HepG2 (cell line): ENCODE data around the gene CCER1. TPM values are rescaled to one million over a fixed set of nuclear protein-coding genes. Genes with fewer than 3 reads are reported as not detected.

Experiments
- ATAC-seq: fragments of 200-7000 bp; cut with Tn5 transposase; 3 replicates; pipeline ENCODE4 v1.9.1; 2020; ENCODE audit warnings: mild to moderate bottlenecking, moderate library complexity
- BruUV-seq: library from RNA; stranded (reverse); fragments of 400-500 nt; replicated peaks from 2 replicates; lab custom pipeline; 2021; lab: Mats Ljungman, UMichigan
- CTCF ChIA-PET: fragments of 300-600 bp; formaldehyde crosslinking; extraction: SDS; loops from one replicate; lab custom pipeline; 2021; ENCODE audit warnings: low total read pairs, inconsistent platforms, low intra/inter-chr PET ratio; lab: Yijun Ruan, JAX
- POLR2A ChIA-PET: fragments of 350-600 bp; sonication (Branson Sonifier 250); formaldehyde crosslinking; loops from one replicate; lab custom pipeline; 2020; ENCODE audit warnings: antibody characterized with exemption, inconsistent platforms; lab: Yijun Ruan, JAX
- DNase-seq: peaks from one replicate; pipeline ENCODE4 v3.0.0-alpha.2; 2015; ENCODE audit warnings: low spot score
- FAIRE-seq: peaks from 3 replicates; lab custom pipeline; 2011; peaks lifted over from hg19 to GRCh38; lab: Jason Lieb, UNC
- H2AFZ ChIP-seq: one replicate; pipeline ENCODE4 v1.6.1; 2011; ENCODE audit warnings: low read length, inconsistent platforms
- H3K27ac ChIP-seq: fragments of 300-600 bp; 3 replicates; pipeline ENCODE4 v1.8.0; 2011; ENCODE audit warnings: mixed run types, mild to moderate bottlenecking, mixed read lengths, low read length, inconsistent platforms; ENCODE audit not compliant: insufficient read depth; ENCODE audit errors: extremely low read length
- H3K27me3 ChIP-seq, 2 experiments: fragments of 200-600 bp in 1 of 2; 2 replicates in 1 of 2; 3 replicates in 1 of 2; pipeline versions ENCODE4 v1.6.0 to v1.8.0; 2011; ENCODE audit warnings: low read length in 2 of 2, mild to moderate bottlenecking in 2 of 2, moderate library complexity in 2 of 2, inconsistent platforms in 1 of 2; ENCODE audit not compliant: insufficient read depth in 2 of 2, control insufficient read depth in 1 of 2
- H3K36me3 ChIP-seq, 2 experiments: fragments of 200-600 bp in 1 of 2; replicated peaks in 1 of 2; 2 replicates in 1 of 2; 3 replicates in 1 of 2; pipeline versions ENCODE4 v1.5.1 to v1.8.0; 2011; ENCODE audit warnings: low read length in 2 of 2, inconsistent platforms in 1 of 2; ENCODE audit not compliant: insufficient read depth in 2 of 2, control insufficient read depth in 1 of 2
- H3K4me1 ChIP-seq: 2 replicates; pipeline ENCODE4 v1.5.1; 2012; ENCODE audit warnings: low read length, inconsistent platforms; ENCODE audit not compliant: insufficient read depth
- H3K4me2 ChIP-seq: 2 replicates; pipeline ENCODE4 v1.6.0; 2011; ENCODE audit warnings: low read depth, low read length, inconsistent platforms
- H3K4me3 ChIP-seq, 3 experiments: fragments of 200-600 bp in 1 of 3; sonication (generic), shearing (Covaris generic) in 1 of 3; replicated peaks in 1 of 3; 2 replicates each; pipeline ENCODE4 v1.5.1; 2011 to 2016; ENCODE audit warnings: low read length in 3 of 3, inconsistent platforms in 2 of 3, low read depth in 2 of 3, mild to moderate bottlenecking in 2 of 3, control low read depth in 1 of 3, mixed read lengths in 1 of 3; ENCODE audit not compliant: insufficient read depth in 1 of 3
- H3K79me2 ChIP-seq: one replicate; pipeline ENCODE4 v1.6.1; 2011; ENCODE audit warnings: low read length, inconsistent platforms; ENCODE audit not compliant: insufficient read depth
- H3K9ac ChIP-seq: 2 replicates; pipeline ENCODE4 v1.6.0; 2011; ENCODE audit warnings: mild to moderate bottlenecking, low read depth, low read length, inconsistent platforms; ENCODE audit not compliant: insufficient read depth
- H3K9me3 ChIP-seq: 2 replicates; pipeline ENCODE4 v1.5.1; 2012; ENCODE audit warnings: mild to moderate bottlenecking, low read length
- H4K20me1 ChIP-seq: 2 replicates; pipeline ENCODE4 v1.6.0; 2011; ENCODE audit warnings: inconsistent platforms, mild to moderate bottlenecking, low read length, moderate library complexity; ENCODE audit not compliant: insufficient read depth
- GABPA ChIP-seq, 2 experiments: IDR thresholded peaks; 2 replicates each; pipeline ENCODE4 v1.6.1; 2011 to 2016; ENCODE audit warnings: low read depth in 2 of 2, low read length in 1 of 2, missing biosample characterization in 1 of 2, missing genetic modification characterization in 1 of 2
- HOXA3 ChIP-seq: sonication (generic); formaldehyde crosslinking; IDR thresholded peaks from 2 replicates; pipeline ENCODE4 v1.5.0; 2020; ENCODE audit warnings: missing genetic modification reagents
- MEF2D ChIP-seq: sonication (generic); formaldehyde crosslinking; IDR thresholded peaks from 2 replicates; pipeline ENCODE4 v1.5.1; 2020; ENCODE audit warnings: mild to moderate bottlenecking, missing genetic modification reagents
- MYC ChIP-seq: sonication (generic); formaldehyde crosslinking; IDR thresholded peaks from 2 replicates; pipeline ENCODE4 v1.9.0; 2021; ENCODE audit warnings: missing genetic modification reagents, borderline replicate concordance
- RAD21 ChIP-seq: fragments of 450-650 bp; formaldehyde crosslinking; IDR thresholded peaks from 2 replicates; pipeline ENCODE4 v1.5.0; 2020; ENCODE audit warnings: mild to moderate bottlenecking
- SMC3 ChIP-seq: IDR thresholded peaks from 2 replicates; pipeline ENCODE4 v1.6.1; 2011; ENCODE audit warnings: low read length, improper control_type of control experiment
- SP140L ChIP-seq: sonication (generic); formaldehyde crosslinking; IDR thresholded peaks from 2 replicates; pipeline ENCODE4 v1.4.0; 2020; ENCODE audit warnings: missing genetic modification reagents, borderline replicate concordance
- STAG1 ChIP-seq: sonication (generic); formaldehyde crosslinking; IDR thresholded peaks from 2 replicates; pipeline ENCODE4 v1.4.0; 2020; ENCODE audit warnings: missing genetic modification reagents
- TGIF2 ChIP-seq: IDR thresholded peaks from 2 replicates; pipeline ENCODE4 v1.6.1; 2016; ENCODE audit warnings: control low read depth, missing compliant biosample characterization
- XRCC5 ChIP-seq: fragments of 200-400 bp; formaldehyde crosslinking; optimal IDR thresholded peaks from 2 replicates; pipeline ENCODE3; 2017; ENCODE audit warnings: mild to moderate bottlenecking, low read length
- ZMYM4 ChIP-seq: sonication (generic); formaldehyde crosslinking; IDR thresholded peaks from 2 replicates; pipeline ENCODE4 v1.8.1; 2023; ENCODE audit warnings: mild to moderate bottlenecking, missing genetic modification reagents
- WGBS: methylation state at CpG from one replicate; pipeline ENCODE4 v1.1.6; 2017; ENCODE audit warnings: low lambda C conversion rate; 5-methylcytosine and 5-hydroxymethylcytosine counted together
- in situ Hi-C: cut with HindIII; loops from 2 replicates; pipeline ENCODE4 v1.10.0; 2017; ENCODE audit warnings: low pct_unique_long_range_greater_than_20kb; ENCODE audit not compliant: extremely low pct_ligation_motif_present
- intact Hi-C: fragments of 100-400 bp; cut with micrococcal nuclease; formaldehyde crosslinking; loops from one replicate; pipeline ENCODE4 v1.10.0; 2022; ENCODE audit not compliant: unreplicated experiment
- polyA plus RNA-seq, 8 experiments: library from polyadenylated mRNA; depleted of rRNA in 3 of 8; stranded (reverse) in 7 of 8; unstranded in 1 of 8; fragments of >200 nt; fragmentation: Illumina TruSeq in 4 of 8; extraction: Trizol in 4 of 8; gene quantifications; 2 replicates each; pipeline versions ENCODE4 v1.2.1 to v1.2.3, GENCODE V29; 2011 to 2016; ENCODE audit warnings: low read depth in 4 of 8, missing spikeins in 1 of 8, mixed read lengths in 1 of 8; ENCODE audit not compliant: insufficient read depth in 1 of 8
- total RNA-seq, 5 experiments: library from RNA; depleted of rRNA; stranded (reverse); fragments of >200 nt; fragmentation: Illumina TruSeq; extraction: Trizol; gene quantifications; 2 replicates each; pipeline ENCODE4 v1.2.3, GENCODE V29; 2016; ENCODE audit warnings: low read depth in 1 of 5
- TF ChIP-seq, protein P1 (sequence below): sonication (generic); formaldehyde crosslinking; IDR thresholded peaks from 2 replicates; pipeline ENCODE4 v1.5.1; 2020; ENCODE audit warnings: missing genetic modification reagents, mild to moderate bottlenecking, borderline replicate concordance
- TF ChIP-seq, protein P2 (sequence below): sonication (generic); formaldehyde crosslinking; IDR thresholded peaks from 2 replicates; pipeline ENCODE4 v1.4.0; 2020; ENCODE audit warnings: mild to moderate bottlenecking, missing genetic modification reagents
- TF ChIP-seq, protein P3 (sequence below): sonication (generic); formaldehyde crosslinking; IDR thresholded peaks from 2 replicates; pipeline ENCODE4 v1.4.0; 2020; ENCODE audit warnings: missing genetic modification reagents

The CCER1 gene
- total and polyA plus RNA-seq, 2 of the 13 experiments (the other 11 are each of a cell fraction or from before 2014, with no cell fraction given), result not detected

DNA sequence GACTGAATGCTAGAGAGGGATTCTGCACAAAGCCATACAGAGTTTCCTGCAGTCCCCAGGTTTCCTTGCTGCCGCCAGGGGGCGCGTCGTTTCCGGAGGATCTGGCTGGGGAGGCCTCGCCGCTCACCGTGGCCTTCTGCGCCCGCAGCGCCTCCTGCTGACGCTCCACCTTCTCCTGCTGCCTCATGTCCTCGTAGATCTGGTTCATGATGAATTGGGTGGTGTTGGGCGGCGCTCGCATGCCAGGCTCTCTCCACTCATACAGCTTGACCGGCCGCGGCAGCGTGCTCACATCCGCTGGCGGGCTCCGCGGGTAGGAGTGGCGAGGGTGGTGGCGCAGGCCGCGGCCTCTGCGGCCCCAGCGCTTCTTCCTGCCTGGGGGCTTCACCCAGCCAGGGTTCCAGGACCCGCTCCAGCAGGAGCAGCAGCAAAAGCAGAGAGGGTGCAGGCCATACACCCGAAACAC is 987 bp downstream of the CCER1 start:
- in situ Hi-C loops, result loop anchor here (25.0 kb wide), 1 partner anchor 383 kb away; no protein-coding TSS in a partner anchor
- peak; percentile 67 for TF ChIP-seq ZMYM4 (CRISPR knock-in tag)
- TF ChIP-seq SMC3, result 0 out of 2 replicates have a peak, but pooled peaks have one; percentile 2
- peak; percentile 32; the same call in 1 of the 2 replicates for TF ChIP-seq GABPA (IDR thresholded peaks at IDR 0.05; ENCODE audit: low read depth, low read length)
- TF ChIP-seq GABPA (CRISPR knock-in tag; IDR thresholded peaks at IDR 0.05; ENCODE audit: low read depth), result peak; percentile 81
- 0 out of 2 replicates have a peak, but pooled peaks have one; percentile 25 for TF ChIP-seq HOXA3 (CRISPR knock-in tag)
- TF ChIP-seq, protein P1, sequence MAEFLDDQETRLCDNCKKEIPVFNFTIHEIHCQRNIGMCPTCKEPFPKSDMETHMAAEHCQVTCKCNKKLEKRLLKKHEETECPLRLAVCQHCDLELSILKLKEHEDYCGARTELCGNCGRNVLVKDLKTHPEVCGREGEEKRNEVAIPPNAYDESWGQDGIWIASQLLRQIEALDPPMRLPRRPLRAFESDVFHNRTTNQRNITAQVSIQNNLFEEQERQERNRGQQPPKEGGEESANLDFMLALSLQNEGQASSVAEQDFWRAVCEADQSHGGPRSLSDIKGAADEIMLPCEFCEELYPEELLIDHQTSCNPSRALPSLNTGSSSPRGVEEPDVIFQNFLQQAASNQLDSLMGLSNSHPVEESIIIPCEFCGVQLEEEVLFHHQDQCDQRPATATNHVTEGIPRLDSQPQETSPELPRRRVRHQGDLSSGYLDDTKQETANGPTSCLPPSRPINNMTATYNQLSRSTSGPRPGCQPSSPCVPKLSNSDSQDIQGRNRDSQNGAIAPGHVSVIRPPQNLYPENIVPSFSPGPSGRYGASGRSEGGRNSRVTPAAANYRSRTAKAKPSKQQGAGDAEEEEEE, result no peak
- peak; percentile 24; the same call in 1 of the 2 replicates for TF ChIP-seq STAG1
- TF ChIP-seq RAD21 (CRISPR knock-in tag), result peak; percentile 50
- no peak for TF ChIP-seq SP140L (CRISPR knock-in tag)
- peak; percentile 29; the same call in 1 of the 2 replicates for TF ChIP-seq MYC
- TF ChIP-seq XRCC5, result peak; percentile 68
- TF ChIP-seq, protein P2, sequence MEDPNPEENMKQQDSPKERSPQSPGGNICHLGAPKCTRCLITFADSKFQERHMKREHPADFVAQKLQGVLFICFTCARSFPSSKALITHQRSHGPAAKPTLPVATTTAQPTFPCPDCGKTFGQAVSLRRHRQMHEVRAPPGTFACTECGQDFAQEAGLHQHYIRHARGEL (CRISPR knock-in tag), result no peak
- TF ChIP-seq TGIF2, result no peak
- TF ChIP-seq MEF2D (CRISPR knock-in tag), result no peak
- TF ChIP-seq, protein P3, sequence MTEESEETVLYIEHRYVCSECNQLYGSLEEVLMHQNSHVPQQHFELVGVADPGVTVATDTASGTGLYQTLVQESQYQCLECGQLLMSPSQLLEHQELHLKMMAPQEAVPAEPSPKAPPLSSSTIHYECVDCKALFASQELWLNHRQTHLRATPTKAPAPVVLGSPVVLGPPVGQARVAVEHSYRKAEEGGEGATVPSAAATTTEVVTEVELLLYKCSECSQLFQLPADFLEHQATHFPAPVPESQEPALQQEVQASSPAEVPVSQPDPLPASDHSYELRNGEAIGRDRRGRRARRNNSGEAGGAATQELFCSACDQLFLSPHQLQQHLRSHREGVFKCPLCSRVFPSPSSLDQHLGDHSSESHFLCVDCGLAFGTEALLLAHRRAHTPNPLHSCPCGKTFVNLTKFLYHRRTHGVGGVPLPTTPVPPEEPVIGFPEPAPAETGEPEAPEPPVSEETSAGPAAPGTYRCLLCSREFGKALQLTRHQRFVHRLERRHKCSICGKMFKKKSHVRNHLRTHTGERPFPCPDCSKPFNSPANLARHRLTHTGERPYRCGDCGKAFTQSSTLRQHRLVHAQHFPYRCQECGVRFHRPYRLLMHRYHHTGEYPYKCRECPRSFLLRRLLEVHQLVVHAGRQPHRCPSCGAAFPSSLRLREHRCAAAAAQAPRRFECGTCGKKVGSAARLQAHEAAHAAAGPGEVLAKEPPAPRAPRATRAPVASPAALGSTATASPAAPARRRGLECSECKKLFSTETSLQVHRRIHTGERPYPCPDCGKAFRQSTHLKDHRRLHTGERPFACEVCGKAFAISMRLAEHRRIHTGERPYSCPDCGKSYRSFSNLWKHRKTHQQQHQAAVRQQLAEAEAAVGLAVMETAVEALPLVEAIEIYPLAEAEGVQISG (CRISPR knock-in tag), result peak; percentile 89

More for the DNA sequence above, 987 bp downstream of the CCER1 start:
- Histone ChIP-seq H3K4me2 (no peak overlapping the region), H3K27ac (no peak overlapping the region), H3K27me3 (no peaks in the 10 kb centered on the region), H2AFZ (no peak overlapping the region), H3K79me2 (no peaks in the 10 kb centered on the region), H4K20me1 (no peaks in the 10 kb centered on the region), H3K4me3 (no peak overlapping the region), H3K4me1 (no peaks in the 10 kb centered on the region), H3K9me3 (no peaks in the 10 kb centered on the region), H3K36me3 (no peaks in the 10 kb centered on the region), H3K9ac (no peak overlapping the region)
- BruUV-seq, result no TSS peak
- ChIA-PET POLR2A (no interaction called here), CTCF (no interaction called here)
- FAIRE-seq (no peak), ATAC-seq (peak; percentile 97), DNase-seq (peak; percentile 38)
- intact Hi-C loops, result no loop called here
- 44% methylated on average over 17 of the region's 32 CpGs for WGBS
